GM12873 (cell line): ENCODE results near the gene ERFE.
A peak's percentile ranks its signal among the peaks of the same experiment; 100 is the strongest.

ENCODE experiments used
- TF ChIP-seq, protein P1 (sequence below): IDR thresholded peaks from 2 replicates; pipeline ENCODE4 v1.5.1; 2012; ENCODE audit warnings: low read depth, mild to moderate bottlenecking, moderate library complexity, low read length, control low read depth; ENCODE audit not compliant: insufficient read depth; ENCODE audit errors: missing control alignments

ERFE gene

GRCh38 chr2:238173692-238174091 is 14.9 kb downstream of the ERFE start:
- TF ChIP-seq, protein P1, sequence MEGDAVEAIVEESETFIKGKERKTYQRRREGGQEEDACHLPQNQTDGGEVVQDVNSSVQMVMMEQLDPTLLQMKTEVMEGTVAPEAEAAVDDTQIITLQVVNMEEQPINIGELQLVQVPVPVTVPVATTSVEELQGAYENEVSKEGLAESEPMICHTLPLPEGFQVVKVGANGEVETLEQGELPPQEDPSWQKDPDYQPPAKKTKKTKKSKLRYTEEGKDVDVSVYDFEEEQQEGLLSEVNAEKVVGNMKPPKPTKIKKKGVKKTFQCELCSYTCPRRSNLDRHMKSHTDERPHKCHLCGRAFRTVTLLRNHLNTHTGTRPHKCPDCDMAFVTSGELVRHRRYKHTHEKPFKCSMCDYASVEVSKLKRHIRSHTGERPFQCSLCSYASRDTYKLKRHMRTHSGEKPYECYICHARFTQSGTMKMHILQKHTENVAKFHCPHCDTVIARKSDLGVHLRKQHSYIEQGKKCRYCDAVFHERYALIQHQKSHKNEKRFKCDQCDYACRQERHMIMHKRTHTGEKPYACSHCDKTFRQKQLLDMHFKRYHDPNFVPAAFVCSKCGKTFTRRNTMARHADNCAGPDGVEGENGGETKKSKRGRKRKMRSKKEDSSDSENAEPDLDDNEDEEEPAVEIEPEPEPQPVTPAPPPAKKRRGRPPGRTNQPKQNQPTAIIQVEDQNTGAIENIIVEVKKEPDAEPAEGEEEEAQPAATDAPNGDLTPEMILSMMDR, result peak; percentile 53

- TF ChIP-seq, protein P1, result no peak
These were observed 15.5 kb downstream of the ERFE start for GRCh38 chr2:238174291-238174690.

DNA sequence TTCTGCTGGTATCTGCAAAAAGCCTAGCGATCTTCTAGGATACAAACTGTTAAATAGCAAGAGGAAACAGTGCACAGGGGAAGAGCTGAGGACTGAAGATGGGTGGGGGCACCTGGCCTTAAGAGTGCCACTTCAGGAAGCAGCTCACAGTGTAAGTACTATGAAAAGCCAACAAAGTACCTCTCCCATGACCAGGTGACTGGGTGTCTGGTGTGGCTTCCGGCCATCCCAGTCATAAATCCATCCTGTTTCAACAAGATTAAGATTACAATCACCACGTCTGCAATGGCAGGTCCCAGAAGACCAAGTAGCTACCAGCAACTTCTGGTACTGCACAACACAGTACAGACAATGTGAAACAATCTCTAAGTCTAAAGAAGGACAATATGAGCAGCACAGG is 15.9 kb downstream of the ERFE start:
- TF ChIP-seq, protein P1, result no peak

GRCh38 chr2:238176613-238177012 is 17.8 kb downstream of the ERFE start:
- TF ChIP-seq, protein P1, result no peak

GRCh38 chr2:238180554-238180953 is 21.8 kb downstream of the ERFE start:
- TF ChIP-seq, protein P1, result no peak

- TF ChIP-seq, protein P1, result no peak
These were observed 23.6 kb downstream of the ERFE start for GRCh38 chr2:238182362-238182761.

DNA sequence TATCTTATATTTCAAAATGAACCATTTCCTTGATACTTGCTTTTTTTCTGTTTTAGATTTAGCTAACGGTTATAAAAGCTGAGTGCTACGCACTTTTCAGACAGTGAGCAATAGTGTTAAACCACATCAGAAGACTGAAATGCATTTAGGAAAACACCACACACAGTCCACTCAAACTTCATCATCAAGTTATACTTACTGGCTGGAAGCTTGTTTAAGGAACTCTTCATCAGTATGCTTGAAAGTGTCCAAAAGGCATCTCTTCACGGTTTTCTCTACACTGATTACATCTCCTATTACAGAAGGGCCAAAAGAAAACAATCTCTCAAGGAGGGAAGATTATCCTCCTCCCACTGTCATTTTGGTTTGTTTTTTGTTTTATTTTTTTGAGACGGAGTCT is 25.1 kb downstream of the ERFE start:
- TF ChIP-seq, protein P1, result no peak
